Upper lobe of left lung (tissue), 4 donors: Measurements from ENCODE around the gene ENG.

Source experiments
- CTCF ChIP-seq, 6 experiments: fragments of 450-650 bp in 4 of 6; fragments of 200-600 bp in 2 of 6; sonication (generic) in 2 of 6; IDR thresholded peaks; one replicate each; pipeline ENCODE4 v1.5.1; 2016 to 2019; ENCODE audit warnings: antibody characterized with exemption in 6 of 6
- EP300 ChIP-seq, 4 donors: sonication (generic); formaldehyde crosslinking; IDR thresholded peaks; one replicate each; pipeline ENCODE4 v1.5.1; 2017; ENCODE audit warnings: antibody characterized with exemption in 4 of 4, control low read depth in 2 of 4
- POLR2A ChIP-seq, 4 donors: fragments of 450-650 bp; IDR thresholded peaks; one replicate each; pipeline ENCODE4 v1.5.1; 2016 to 2017; ENCODE audit warnings: antibody characterized with exemption in 4 of 4, mild to moderate bottlenecking in 2 of 4
- POLR2AphosphoS5 ChIP-seq, 2 donors: sonication (generic); formaldehyde crosslinking; IDR thresholded peaks; one replicate each; pipeline ENCODE4 v1.5.1; 2017; ENCODE audit warnings: antibody characterized with exemption in 2 of 2

- TF ChIP-seq CTCF (IDR thresholded peaks at IDR 0.05), result no peak
- no peak for TF ChIP-seq POLR2A (IDR thresholded peaks at IDR 0.05)
- TF ChIP-seq EP300 (IDR thresholded peaks at IDR 0.05), result peak in 1 of 4 donors; percentile 3
- TF ChIP-seq POLR2AphosphoS5 (IDR thresholded peaks at IDR 0.05), result no peak
These were observed 75.1 kb downstream of the ENG start for GRCh38 chr9:127779136-127779981.
